ENCODE data around the gene NMT2. TPM values are rescaled to one million over a fixed set of nuclear protein-coding genes. Genes with fewer than 3 reads are reported as not detected.
"Not testable (repeated sequence)": the region's sequence is repeated elsewhere in the genome, so short reads cannot be mapped to it uniquely, and the experiment has no call there.

The NMT2 gene
- total and polyA plus RNA-seq, 2 of the 4 experiments (the other 2 are of a cell fraction): 18.7 to 41.0 TPM

- H3K9me3 ChIP-seq (ENCODE audit: control insufficient read depth, insufficient read depth, low read length): not testable (repeated sequence)
- POLR2A ChIA-PET (ENCODE audit: unreplicated experiment): interaction anchor here (0.6 kb wide), 1 partner anchor 164 kb away, joined by 4 read pairs; no protein-coding TSS in a partner anchor
- peak overlapping the region; percentile 4; the same call in 1 of the 2 replicates for H3K9ac ChIP-seq (ENCODE audit: low read depth, low read length)
Observed at GRCh38 chr10:15202301-15202621, 33.8 kb upstream of the NMT2 start.

More at GRCh38 chr10:15202301-15202621, 33.8 kb upstream of the NMT2 start:
- H3K79me1 ChIP-seq (ENCODE audit: low read depth in 1 of 2, low read length in 2 of 2); H3K27me3 ChIP-seq (ENCODE audit: control insufficient read depth, insufficient read depth, low read length); H3K36me3 ChIP-seq (ENCODE audit: control insufficient read depth, insufficient read depth, low read length); H4K20me1 ChIP-seq (ENCODE audit: insufficient read depth, low read length); in situ Hi-C loops (cut with MboI; ENCODE audit: low sequenced_read_pairs); H3K4me3 ChIP-seq (ENCODE audit: insufficient read depth, low read depth, low read length); DNase-seq; intact Hi-C loops (cut with micrococcal nuclease); dilution Hi-C loops (cut with HindIII; ENCODE audit: low sequenced_read_pairs, unreplicated experiment); H2AK9ac ChIP-seq (replicated peaks; ENCODE audit: low read depth, low read length, poor library complexity); BruUV-seq (replicated peaks); ATAC-seq (ENCODE audit: low read depth): not testable (repeated sequence)
- Histone ChIP-seq H3K23ac (ENCODE audit: low read depth, low read length) (peak overlapping the region; percentile 61), H3K27ac (ENCODE audit: insufficient read depth, low read length) (peak overlapping the region; percentile 79), H4K5ac (ENCODE audit: low read depth, low read length) (peak overlapping the region; percentile 73; the same call in 1 of the 2 replicates), H3K4me1 (ENCODE audit: control insufficient read depth, insufficient read depth, low read length) (peaks cover 26% of the 10 kb centered on the region), H2AFZ (replicated peaks; ENCODE audit: low read length, poor library complexity) (peak overlapping the region; percentile 0), H2BK15ac (ENCODE audit: low read depth, low read length) (peak overlapping the region; percentile 37; the same call in 2 of the 3 replicates), H2AK5ac (ENCODE audit: low read depth, low read length) (peak overlapping the region; percentile 74; the same call in 1 of the 2 replicates), H3K9me1 (ENCODE audit: insufficient read depth, low read length) (peaks cover 19% of the 10 kb centered on the region), H3K4me2 (ENCODE audit: low read depth, low read length) (peak overlapping the region; percentile 90), H3K56ac (ENCODE audit: extremely low read depth, insufficient read depth, low read length) (peak overlapping the region; percentile 64), H2BK5ac (ENCODE audit: low read depth, low read length, poor library complexity, severe bottlenecking) (peak overlapping the region; percentile 73), H2BK20ac (ENCODE audit: low read depth, low read length) (peak overlapping the region; percentile 81), H4K91ac (ENCODE audit: insufficient read depth, low read depth, low read length) (peak overlapping the region; percentile 86), H3K18ac (ENCODE audit: low read depth, low read length) (peak overlapping the region; percentile 91; the same call in 1 of the 2 replicates), H4K8ac (ENCODE audit: low read depth in 2 of 2, low read length in 2 of 2) (peak overlapping the region; percentile 63 to 80), H2BK120ac (ENCODE audit: low read depth, low read length) (peak overlapping the region; percentile 83), H3K4ac (ENCODE audit: low read depth, low read length) (peak overlapping the region; percentile 88), H3K14ac (replicated peaks; ENCODE audit: low read depth, low read length) (peak overlapping the region; percentile 15)
- CTCF ChIA-PET: interaction anchor here (1.4 kb wide), 1 partner anchor 34 kb away, joined by 3 read pairs; the partner anchor contains the start of gene NMT2
- WGBS, 2 experiments (ENCODE audit: extremely low coverage in 2 of 2, insufficient read length in 1 of 2): 100% methylated on average over 3 of the region's 8 CpGs; no CpG with 5 or more reads in 1 of the 2 experiments
